Measurements from ENCODE around the gene GALNTL6. TPM values are rescaled to one million over a fixed set of nuclear protein-coding genes. Genes with fewer than 3 reads are reported as not detected.

Gene GALNTL6
- polyA plus RNA-seq, 1 experiment, result not detected

GRCh38 chr4:173024203-173024602 is 1211.0 kb downstream of the GALNTL6 start:
- H3K9me3 ChIP-seq (ENCODE audit: control insufficient read depth, insufficient read depth, low read length), result no peaks in the 10 kb centered on the region
- DNase-seq (ENCODE audit: low read depth, low spot score), result no peak
- ChIA-PET CTCF (interaction anchor here (0.6 to 3.2 kb wide), 19 partner anchors 11 to 295 kb away, joined by 3 to 103 read pairs (median 5); no protein-coding TSS in a partner anchor), POLR2A (interaction anchor here (1.0 kb wide), 1 partner anchor 144 kb away, joined by 4 read pairs; the partner anchor contains the start of gene GALNT7)
- peaks cover 7% of the 10 kb centered on the region for H3K27me3 ChIP-seq (ENCODE audit: control insufficient read depth, insufficient read depth, low read length)
- TF ChIP-seq, protein P1, sequence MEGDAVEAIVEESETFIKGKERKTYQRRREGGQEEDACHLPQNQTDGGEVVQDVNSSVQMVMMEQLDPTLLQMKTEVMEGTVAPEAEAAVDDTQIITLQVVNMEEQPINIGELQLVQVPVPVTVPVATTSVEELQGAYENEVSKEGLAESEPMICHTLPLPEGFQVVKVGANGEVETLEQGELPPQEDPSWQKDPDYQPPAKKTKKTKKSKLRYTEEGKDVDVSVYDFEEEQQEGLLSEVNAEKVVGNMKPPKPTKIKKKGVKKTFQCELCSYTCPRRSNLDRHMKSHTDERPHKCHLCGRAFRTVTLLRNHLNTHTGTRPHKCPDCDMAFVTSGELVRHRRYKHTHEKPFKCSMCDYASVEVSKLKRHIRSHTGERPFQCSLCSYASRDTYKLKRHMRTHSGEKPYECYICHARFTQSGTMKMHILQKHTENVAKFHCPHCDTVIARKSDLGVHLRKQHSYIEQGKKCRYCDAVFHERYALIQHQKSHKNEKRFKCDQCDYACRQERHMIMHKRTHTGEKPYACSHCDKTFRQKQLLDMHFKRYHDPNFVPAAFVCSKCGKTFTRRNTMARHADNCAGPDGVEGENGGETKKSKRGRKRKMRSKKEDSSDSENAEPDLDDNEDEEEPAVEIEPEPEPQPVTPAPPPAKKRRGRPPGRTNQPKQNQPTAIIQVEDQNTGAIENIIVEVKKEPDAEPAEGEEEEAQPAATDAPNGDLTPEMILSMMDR (IDR thresholded peaks at IDR 0.05; ENCODE audit: low read depth, low read length), result no peak
- H3K27ac ChIP-seq (ENCODE audit: low read depth, low read length), result no peak overlapping the region
- no peak overlapping the region for H3K4me3 ChIP-seq (ENCODE audit: low read depth, low read length)

- CTCF ChIA-PET, result interaction anchor here (0.6 to 3.2 kb wide), 22 partner anchors 9 to 361 kb away, joined by 3 to 103 read pairs (median 4); no protein-coding TSS in a partner anchor
- no peak overlapping the region for H3K4me3 ChIP-seq (ENCODE audit: low read depth, low read length)
- no peak overlapping the region for H3K27ac ChIP-seq (ENCODE audit: low read depth, low read length)
- TF ChIP-seq, protein P1 (IDR thresholded peaks at IDR 0.05; ENCODE audit: low read depth, low read length), result peak; percentile 79
- peak; percentile 65 for DNase-seq (ENCODE audit: low read depth, low spot score)
- POLR2A ChIA-PET, result interaction anchor here (0.5 to 0.8 kb wide), 3 partner anchors 145 to 289 kb away, joined by 3 to 13 read pairs (median 3); no protein-coding TSS in a partner anchor
- H3K27me3 ChIP-seq (ENCODE audit: control insufficient read depth, insufficient read depth, low read length), result peaks cover 7% of the 10 kb centered on the region
- no peaks in the 10 kb centered on the region for H3K9me3 ChIP-seq (ENCODE audit: control insufficient read depth, insufficient read depth, low read length)
These were observed 1211.9 kb downstream of the GALNTL6 start for GRCh38 chr4:173025131-173025530.

DNA sequence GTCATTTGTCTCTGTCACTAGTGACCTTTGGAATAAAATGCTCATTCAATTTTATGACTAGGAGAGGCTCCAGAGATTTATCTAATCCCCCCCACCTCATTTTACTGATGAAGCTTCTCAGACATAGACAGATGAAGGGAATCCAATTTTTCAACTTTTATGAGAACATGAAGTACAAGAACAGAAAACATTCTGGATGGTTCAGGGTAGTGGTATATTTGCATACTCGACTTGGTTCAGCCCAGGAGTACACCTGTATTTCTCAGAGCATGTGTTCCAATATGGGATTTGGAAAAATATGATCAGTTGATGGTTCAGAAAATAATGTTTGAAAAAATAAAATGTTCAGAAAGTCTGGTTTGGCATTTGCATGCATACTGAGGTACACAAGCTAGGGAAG is 1224.0 kb downstream of the GALNTL6 start:
- TF ChIP-seq, protein P1 (IDR thresholded peaks at IDR 0.05; ENCODE audit: low read depth, low read length), result no peak
- no peaks in the 10 kb centered on the region; the same call in 1 of the 2 replicates for H3K9me3 ChIP-seq (ENCODE audit: control insufficient read depth, insufficient read depth, low read length)
- ChIA-PET POLR2A (no interaction called here), CTCF (interaction anchor here (1.0 to 2.0 kb wide), 3 partner anchors 12 to 220 kb away, joined by 3 to 8 read pairs (median 4); no protein-coding TSS in a partner anchor)
- H3K27ac ChIP-seq (ENCODE audit: low read depth, low read length), result no peak overlapping the region
- peaks cover 18% of the 10 kb centered on the region for H3K27me3 ChIP-seq (ENCODE audit: control insufficient read depth, insufficient read depth, low read length)
- H3K4me3 ChIP-seq (ENCODE audit: low read depth, low read length), result no peak overlapping the region
- no peak for DNase-seq (ENCODE audit: low read depth, low spot score)

- TF ChIP-seq, protein P1 (IDR thresholded peaks at IDR 0.05; ENCODE audit: low read depth, low read length), result no peak
- peaks cover 18% of the 10 kb centered on the region for H3K27me3 ChIP-seq (ENCODE audit: control insufficient read depth, insufficient read depth, low read length)
- no peaks in the 10 kb centered on the region for H3K9me3 ChIP-seq (ENCODE audit: control insufficient read depth, insufficient read depth, low read length)
- DNase-seq (ENCODE audit: low read depth, low spot score), result no peak
- ChIA-PET POLR2A (no interaction called here), CTCF (interaction anchor here (1.2 to 2.6 kb wide), 4 partner anchors 14 to 263 kb away, joined by 3 to 9 read pairs (median 6); no protein-coding TSS in a partner anchor)
- no peak overlapping the region for H3K4me3 ChIP-seq (ENCODE audit: low read depth, low read length)
- no peak overlapping the region for H3K27ac ChIP-seq (ENCODE audit: low read depth, low read length)
These were observed 1225.1 kb downstream of the GALNTL6 start for GRCh38 chr4:173038192-173038896.
